HG03558 (cell line): ENCODE data around the gene SPAG17.
"Not testable (repeated sequence)": the region's sequence is repeated elsewhere in the genome, so short reads cannot be mapped to it uniquely, and the experiment has no call there.

Experiments used
- ATAC-seq: cut with Tn5 transposase; IDR thresholded peaks from one replicate; pipeline ENCODE4 v1.9.1; 2021; ENCODE audit warnings: moderate number of reproducible peaks; ENCODE audit not compliant: unreplicated experiment; ENCODE audit errors: extremely low read depth

The SPAG17 gene

DNA sequence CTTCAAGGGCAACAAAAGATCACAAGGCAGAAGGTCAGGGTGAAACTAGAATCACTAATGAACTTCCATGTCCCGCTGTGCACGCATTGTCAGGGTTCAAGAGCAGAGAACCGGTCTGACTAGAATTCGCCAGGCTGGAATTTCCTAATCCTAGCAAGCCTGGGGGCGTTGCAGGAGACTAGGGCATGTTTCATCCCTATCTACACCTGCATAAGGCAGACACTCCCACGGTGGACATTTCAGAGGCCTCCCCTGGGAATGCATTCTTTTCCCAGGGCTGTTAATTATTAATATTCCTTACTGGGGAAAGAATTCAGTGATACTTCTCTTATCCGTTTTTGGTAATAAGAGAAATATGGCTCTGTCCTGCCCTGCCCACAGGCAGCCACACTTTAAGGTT, 262.3 kb downstream of the SPAG17 start:
- ATAC-seq, result not testable (repeated sequence)

DNA sequence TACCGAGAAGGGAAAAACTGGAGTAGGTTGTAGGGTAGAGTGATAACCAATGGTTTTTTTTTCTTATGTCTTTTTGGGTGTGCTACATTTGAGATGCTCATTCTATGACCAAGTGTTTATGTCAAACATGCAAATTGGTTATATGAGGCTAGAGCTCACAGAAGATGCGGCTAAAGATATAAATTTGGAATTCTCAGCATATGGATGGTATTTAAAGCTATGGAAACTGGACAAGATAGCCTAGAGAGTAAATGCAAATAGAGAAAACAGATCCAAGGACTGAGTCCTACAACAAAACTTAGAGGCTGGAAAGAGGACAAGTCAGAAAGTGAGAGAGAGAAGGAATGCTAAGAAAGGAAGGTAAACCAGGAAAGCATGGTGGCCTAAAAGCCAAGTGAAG, 263.0 kb downstream of the SPAG17 start:
- no peak for ATAC-seq

DNA sequence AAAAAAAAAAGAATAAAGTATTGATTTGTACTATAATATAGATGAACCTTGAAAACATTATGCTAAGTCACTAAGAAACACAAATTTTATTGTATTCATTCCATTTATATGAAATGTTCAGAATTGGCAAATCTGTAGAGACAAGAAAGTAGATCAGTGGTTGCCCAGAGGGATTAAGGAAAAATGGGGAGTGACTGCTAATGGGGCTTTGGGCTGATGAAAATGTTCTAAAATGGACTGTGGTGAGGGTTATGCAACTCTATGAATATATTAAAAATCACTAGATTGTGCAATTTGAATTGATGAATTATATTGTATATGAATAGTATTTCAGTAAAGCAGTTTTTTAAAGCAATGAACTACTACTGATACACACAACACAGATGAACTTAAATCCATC, 265.7 kb downstream of the SPAG17 start:
- no peak for ATAC-seq

DNA sequence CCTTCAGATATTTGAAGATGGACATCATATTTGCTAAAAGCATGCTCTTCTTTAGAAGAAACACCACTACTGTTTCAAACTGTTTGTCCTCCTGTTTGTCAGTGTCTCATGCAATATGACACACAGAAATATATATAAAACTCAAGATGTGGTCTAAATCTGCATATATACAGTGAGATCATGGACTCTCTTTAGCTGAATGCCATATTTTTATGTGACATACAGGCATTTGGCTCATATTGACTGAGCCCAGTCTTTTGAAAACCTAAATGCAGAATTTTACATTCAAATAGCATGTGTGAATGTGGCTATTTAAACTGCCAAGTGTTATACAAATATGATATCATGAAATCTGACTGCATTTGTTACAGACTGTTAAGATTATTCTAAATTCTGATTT, 274.0 kb downstream of the SPAG17 start:
- no peak for ATAC-seq

DNA sequence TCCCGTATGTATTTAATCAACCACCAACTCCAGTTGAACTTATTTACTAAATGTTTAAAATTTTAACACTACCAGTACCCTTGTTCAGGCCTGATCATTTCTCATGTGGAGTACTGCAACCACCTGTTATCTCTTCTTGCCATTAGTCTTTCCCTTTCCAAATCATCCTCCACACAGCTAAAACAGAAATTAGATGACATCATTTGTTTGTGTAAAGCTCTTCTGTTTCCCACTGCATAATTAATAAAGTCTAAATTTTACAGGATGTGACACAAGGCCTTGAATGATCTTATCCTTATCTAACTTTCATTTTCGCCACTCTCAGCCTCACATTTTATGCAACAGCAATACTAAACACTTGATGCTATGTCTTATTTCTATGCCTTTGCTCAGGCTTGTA, 280.0 kb downstream of the SPAG17 start:
- ATAC-seq, result no peak

DNA sequence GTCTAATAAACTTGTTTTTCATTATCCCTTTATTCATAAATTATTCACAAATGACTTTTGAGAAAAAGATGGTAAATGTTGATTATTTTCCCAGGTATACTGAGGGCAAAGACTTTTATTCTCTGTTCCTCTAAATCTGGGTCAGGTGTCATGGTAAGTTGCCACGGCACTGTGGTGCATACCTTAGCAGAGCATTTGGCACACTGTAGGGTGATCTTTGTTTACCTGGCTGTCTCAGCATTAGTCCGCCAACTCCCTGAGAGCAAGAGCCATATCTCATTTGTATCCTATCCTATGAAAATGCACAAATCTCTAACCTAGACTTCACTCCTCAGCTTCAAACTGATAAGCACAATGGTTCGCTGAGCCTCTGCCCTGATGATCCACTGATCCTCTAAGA, 280.5 kb downstream of the SPAG17 start:
- no peak for ATAC-seq
